GM18867 (cell line): ENCODE measurements around the gene RBM12.
A peak's percentile ranks its signal among the peaks of the same experiment; 100 is the strongest.
"Not testable (repeated sequence)": the region's sequence is repeated elsewhere in the genome, so short reads cannot be mapped to it uniquely, and the experiment has no call there.

Source experiments
- ATAC-seq: cut with Tn5 transposase; IDR thresholded peaks from one replicate; pipeline ENCODE4 v1.9.1; 2021; ENCODE audit warnings: mild to moderate bottlenecking, moderate library complexity; ENCODE audit not compliant: unreplicated experiment

The RBM12 gene

DNA sequence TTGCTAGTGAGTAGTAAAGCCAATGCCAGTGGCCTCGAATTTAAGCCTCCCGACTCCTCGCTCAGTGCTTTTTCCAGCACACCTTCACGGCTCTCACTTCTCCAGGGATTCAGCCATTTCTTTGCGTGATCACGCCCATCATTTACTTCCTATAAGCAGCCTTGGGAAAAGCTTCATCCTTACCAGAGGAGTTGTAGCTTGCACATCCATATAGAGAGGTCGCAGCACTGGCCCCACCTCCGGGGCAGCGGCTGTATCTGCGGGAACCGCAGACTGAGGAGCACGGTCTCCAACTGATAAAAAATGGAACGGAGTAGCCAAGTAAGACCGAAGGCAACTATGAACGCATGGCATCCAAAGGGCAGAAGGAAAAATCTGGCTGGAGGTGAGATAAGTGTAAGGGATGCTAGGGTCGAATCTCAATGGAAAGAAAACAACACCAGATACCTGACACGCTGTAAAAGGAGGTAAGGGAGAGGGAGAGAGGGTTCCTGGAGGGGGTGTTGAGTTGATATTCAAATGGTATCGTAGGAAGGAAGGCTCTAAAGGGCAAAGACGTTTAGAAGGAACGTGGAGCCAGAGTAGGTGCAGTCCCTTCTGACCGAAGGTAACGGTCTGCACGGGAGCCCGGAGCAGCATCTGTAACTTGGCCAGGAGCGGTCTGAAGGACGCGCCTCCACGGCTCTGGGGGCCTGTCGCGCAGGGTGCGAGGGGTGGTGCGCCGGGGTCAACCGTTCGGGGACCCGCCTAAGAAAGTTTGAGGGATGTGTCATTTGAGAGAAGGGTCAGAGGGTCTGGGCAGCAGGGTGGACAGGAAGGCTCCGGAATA, 33.8 kb upstream of the RBM12 start:
- ATAC-seq, result peak; percentile 13

- no peak for ATAC-seq
These were observed 33.1 kb upstream of the RBM12 start for GRCh38 chr20:35697696-35698297.

DNA sequence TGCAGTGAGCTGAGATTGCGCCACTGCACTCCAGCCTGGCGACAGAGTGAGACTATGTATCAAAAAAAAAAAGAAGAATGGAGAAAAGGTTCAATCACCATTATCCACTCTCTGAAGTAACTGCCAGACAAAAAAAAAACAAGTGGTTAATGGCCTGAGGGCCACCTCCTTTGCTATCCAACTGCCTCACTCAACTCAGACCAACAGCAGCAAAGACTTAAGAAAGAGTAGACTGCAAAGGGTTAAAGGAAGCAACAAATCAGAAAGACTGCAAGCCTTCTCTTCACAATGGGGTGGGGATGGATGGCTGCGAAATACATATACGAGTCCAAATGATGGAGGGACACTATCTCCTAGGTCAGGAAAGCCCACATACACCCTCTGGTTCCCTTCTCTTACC, 31.3 kb upstream of the RBM12 start:
- ATAC-seq, result no peak

- ATAC-seq, result no peak
These were observed 30.6 kb upstream of the RBM12 start for GRCh38 chr20:35695245-35695749.

DNA sequence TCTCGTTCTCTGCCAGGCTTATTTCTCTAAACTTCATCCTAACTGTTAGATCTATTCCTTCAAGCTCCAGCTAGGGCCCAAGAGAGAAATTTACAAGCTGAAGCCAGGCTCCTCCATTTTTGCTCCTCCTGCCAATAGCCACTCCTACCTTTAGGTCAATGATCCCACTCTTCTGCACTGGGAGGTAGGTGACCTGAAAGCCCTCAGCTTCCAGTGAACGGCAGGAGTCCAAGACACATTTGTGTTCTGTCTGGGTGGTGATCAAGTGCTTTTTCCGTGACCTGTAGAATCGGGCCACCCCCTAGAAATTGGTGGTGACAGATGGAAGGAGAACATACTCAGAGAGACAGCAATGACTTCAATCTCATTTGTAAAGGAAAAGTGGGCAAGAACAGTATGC, 25.6 kb upstream of the RBM12 start:
- no peak for ATAC-seq

GRCh38 chr20:35686872-35687271, 22.2 kb upstream of the RBM12 start:
- not testable (repeated sequence) for ATAC-seq

DNA sequence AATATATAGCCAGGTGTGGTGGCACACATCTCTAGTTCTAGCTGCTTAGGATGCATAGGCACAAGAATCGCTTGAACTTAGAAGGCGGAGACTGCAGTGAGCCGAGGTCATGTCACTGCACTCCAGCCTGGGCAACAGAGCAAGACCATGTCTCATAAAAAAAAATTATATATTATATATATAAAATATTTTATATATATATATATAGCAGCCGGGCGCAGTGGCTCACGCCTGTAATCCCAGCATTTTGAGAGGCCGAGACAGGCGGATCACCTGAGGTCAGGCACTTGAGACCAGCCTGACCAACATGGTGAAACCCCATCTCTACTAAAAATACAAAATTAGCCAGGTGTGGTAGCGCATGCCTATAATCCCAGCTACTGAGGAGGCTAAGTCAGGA, 20.7 kb upstream of the RBM12 start:
- ATAC-seq, result not testable (repeated sequence)

DNA sequence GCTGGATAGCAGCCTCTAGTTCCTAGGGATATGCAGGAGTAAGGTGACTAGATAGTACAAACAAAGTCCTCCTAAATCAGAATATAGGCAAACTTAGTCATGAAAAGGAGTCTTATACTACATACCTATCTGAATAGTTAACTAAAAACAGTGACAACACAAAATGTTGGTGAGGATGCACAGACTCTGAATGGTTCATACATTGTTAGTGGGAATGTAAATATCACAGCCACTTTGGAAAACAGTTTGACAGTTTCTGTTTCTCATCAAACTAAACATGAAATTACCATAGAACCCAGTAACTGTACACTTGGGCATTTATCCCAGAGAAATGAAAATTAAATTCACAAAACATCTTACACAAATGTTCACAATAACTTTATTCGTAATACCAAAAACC, 17.3 kb upstream of the RBM12 start:
- ATAC-seq, result no peak

DNA sequence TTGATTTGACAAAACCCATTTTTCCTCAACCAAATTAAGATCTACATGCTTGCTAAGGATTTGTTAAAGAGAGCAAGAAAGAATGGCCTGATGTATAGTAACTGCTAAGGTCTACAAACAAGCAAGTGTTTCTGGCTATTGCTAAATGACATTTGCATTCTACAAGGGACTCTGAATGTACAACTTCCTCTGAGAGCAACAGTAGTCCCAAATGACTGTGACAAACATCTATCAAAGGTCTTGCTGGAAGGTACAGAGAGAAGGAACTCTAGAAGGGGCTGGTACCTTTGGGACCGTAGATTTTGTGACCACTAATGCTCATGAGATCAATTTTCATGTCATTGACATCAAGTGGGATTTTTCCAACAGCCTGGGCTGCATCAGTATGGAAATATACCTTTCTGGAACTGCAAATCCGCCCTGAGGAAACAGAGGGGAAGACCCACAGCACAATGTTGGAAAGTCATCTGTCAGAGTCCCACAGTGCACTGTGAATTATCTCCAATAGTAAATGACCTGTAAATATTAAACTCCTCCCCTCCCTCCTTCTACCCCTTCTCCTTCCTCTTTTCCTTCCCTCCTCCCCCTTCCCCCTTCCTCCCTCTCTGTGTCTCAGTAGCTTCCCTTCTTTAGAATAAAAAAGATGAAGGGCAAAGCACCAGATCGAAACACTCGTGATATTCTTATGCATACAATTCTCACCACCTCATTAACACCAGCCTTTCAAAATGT, 15.9 kb upstream of the RBM12 start:
- no peak for ATAC-seq

- ATAC-seq, result no peak
These were observed 10.2 kb upstream of the RBM12 start for GRCh38 chr20:35674921-35675320.

DNA sequence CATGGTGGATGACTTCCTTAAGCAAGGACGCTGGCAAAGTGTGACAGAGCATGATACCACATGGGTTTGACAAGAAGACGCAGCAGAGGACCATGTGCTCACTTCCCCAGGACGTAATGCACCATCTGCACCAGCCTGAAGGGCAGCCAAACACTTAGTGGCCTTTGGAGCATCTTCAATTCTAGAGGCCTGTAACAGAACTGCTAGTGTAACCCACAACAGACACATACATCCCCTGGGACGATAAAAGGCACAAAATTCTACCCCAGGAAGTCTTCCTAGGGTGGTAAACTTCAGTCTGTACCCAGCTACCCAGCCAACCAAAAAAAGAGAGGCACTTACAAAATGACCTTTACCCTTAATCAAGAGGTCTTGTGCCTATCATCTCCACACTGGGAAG, 9.2 kb upstream of the RBM12 start:
- no peak for ATAC-seq

DNA sequence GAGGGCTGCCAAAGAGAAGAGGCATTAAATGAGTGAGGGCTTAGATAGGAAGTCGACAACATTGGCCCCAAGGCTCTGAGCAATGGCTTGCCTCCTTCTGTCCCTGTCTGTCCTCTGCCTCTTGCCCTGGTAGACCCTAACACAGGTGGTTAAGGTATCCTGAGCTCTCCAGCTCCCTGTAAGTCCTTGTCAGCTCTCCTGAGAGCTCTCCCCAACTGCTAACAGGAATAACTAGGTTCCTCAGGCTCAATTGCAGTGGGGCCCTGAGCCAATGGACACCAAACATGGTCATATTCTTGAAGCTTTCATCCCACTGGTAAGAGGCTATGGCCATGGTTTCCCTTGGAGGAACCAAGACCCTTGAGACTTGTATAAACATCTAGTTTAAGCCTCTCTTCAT, 5.0 kb upstream of the RBM12 start:
- no peak for ATAC-seq

DNA sequence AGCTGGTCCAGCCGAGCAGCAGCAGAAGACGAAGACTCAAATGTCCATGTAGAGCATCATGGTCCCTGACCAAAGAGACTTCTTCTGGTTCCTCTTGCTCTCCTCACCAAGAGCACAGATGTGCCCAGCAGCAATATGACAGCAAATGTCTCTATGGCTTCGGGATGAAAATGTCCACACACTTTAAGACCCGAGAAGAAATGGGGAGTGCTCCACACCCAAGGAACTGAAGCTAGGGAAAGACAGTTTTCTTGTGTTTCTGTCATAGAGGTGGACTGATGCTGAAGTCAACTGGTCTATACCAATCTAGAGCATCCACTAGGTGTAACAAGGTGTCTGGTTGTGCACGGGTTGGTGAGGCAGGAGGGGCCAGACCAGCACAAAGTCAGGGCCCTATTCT, 4.5 kb upstream of the RBM12 start:
- no peak for ATAC-seq

DNA sequence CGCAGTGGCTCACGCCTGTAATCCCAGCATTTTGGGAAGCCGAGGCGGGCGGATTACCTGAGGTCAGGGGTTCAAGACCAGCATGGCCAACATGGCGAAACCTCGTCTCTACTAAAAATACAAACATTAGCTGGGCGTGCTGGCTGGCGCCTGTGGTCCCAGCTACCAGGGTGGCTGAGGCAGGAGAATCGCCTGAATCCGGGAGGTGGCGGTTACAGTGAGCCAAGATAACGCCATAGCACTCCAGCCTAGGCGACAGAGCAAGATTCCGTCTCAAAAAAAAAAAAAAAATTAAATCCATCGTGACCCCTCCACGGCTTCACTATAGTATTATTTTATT, 1.2 kb upstream of the RBM12 start:
- no peak for ATAC-seq

- peak; percentile 32 for ATAC-seq
These were observed 909 bp downstream of the RBM12 start for GRCh38 chr20:35663516-35664465.

GRCh38 chr20:35662551-35662950, 2.1 kb downstream of the RBM12 start:
- no peak for ATAC-seq

DNA sequence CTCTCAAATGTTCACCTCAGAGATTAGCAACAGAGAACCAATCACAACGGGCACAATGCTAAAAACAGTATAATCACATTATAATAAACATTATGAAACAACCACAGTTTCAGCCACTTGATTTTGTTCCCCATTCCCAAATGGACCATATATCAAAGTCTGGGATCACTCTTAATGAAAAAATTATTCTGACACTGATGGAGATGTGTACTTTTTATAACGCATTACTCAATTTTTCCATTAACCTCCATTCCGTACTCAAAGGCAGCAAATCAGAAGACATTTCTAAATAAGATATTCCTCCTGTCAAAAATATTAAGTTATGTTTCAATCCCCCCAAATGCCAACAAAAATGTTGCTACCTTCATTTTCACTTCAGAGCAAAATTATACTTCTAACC, 2.8 kb downstream of the RBM12 start:
- no peak for ATAC-seq

- no peak for ATAC-seq
These were observed 3.6 kb downstream of the RBM12 start for GRCh38 chr20:35661053-35661452.

DNA sequence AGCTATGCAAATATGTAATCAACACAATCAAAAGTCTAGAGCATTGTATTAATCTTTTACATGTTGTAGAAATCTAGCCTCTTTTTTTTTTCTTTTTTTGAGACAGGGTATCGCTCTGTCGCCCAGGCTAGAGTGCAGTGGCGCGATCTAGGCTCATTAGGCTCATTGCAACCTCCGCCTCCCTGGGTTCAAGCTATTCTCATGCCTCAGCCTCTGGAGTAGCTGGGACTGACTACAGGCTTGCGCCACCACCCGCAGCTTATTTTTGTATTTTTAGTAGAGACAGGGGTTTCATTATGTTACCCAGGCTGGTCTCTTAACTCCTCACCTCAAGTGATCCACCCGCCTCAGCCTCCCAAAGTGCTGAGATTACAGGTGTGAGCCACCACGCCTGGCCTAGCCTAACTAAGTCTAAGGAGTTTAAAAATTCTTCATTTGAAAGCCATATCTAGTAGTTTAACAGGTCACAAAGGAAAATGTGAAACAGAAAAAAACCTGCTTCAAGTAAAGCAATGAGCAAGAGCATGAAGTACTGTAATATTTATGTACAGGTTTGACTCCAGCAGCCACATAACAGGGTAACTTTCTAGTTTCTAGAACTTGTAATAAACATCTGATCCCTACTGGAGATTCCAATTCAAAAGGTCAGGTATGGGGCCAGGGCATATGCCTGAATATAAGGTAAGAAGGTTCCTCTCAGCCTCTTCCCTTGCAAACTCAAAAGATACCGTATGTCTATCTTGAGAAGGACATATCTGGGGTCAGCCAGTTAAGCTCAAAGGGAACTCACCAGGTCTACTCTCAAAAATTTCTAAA, 4.4 kb downstream of the RBM12 start:
- ATAC-seq, result no peak

DNA sequence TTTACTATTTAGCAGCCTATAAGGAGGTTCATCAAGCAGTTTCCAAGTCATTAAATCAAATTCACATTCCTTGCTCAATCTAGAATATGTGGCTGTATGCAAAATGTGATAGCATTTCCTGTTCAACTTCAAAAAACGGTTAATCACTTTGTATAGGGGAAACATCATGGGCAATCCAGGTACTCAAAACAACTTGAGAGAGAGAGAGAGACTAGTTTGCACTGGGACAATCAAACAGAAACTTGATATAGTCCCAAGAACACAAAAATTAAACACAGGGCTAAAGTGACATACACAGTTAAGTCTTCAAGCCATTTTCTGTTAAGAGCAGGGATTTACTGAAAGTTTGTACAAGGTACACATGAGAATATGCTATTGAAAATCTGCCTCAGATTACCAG, 7.4 kb downstream of the RBM12 start:
- no peak for ATAC-seq
